HepG2 (cell line): ENCODE measurements around the gene CD68. TPM values are rescaled to one million over a fixed set of nuclear protein-coding genes. Genes with fewer than 3 reads are reported as not detected.

Source experiments
- ATAD3A ChIP-seq: sonication (generic); formaldehyde crosslinking; IDR thresholded peaks from 2 replicates; pipeline ENCODE4 v1.4.0; 2020; ENCODE audit warnings: missing genetic modification reagents
- GATAD1 ChIP-seq: IDR thresholded peaks from 2 replicates; pipeline ENCODE4 v1.6.1; 2016; ENCODE audit warnings: missing genetic modification reagents, missing compliant biosample characterization
- HNF4G ChIP-seq, 2 experiments: sonication (generic) in 1 of 2; formaldehyde crosslinking in 1 of 2; IDR thresholded peaks; 2 replicates each; pipeline versions ENCODE4 v1.4.0 to v1.6.1; 2011 to 2020; ENCODE audit warnings: borderline replicate concordance in 2 of 2, low read depth in 2 of 2, mild to moderate bottlenecking in 2 of 2, low read length in 1 of 2, missing genetic modification reagents in 1 of 2, moderate library complexity in 1 of 2
- KDM6A ChIP-seq: IDR thresholded peaks from 2 replicates; pipeline ENCODE4 v1.6.1; 2016; ENCODE audit warnings: low read depth
- NAIF1 ChIP-seq: sonication (generic); formaldehyde crosslinking; IDR thresholded peaks from 2 replicates; pipeline ENCODE4 v1.5.0; 2020; ENCODE audit warnings: mild to moderate bottlenecking, missing genetic modification reagents, borderline replicate concordance
- NONO ChIP-seq, 2 experiments: fragments of 450-650 bp in 1 of 2; sonication (generic) in 1 of 2; formaldehyde crosslinking in 1 of 2; IDR thresholded peaks in 1 of 2; conservative IDR thresholded peaks in 1 of 2; 2 replicates each; pipeline versions ENCODE4 v1.6.1 to v1.8.0; 2017 to 2022; ENCODE audit warnings: mild to moderate bottlenecking in 1 of 2, missing genetic modification reagents in 1 of 2, moderate library complexity in 1 of 2
- PHF8 ChIP-seq: sonication (generic); formaldehyde crosslinking; IDR thresholded peaks from 2 replicates; pipeline ENCODE4 v1.5.0; 2020; ENCODE audit warnings: missing genetic modification reagents
- POLR2AphosphoS5 ChIP-seq: IDR thresholded peaks from 2 replicates; pipeline ENCODE4 v1.6.1; 2012; ENCODE audit warnings: low read depth, low read length
- ZFY ChIP-seq: sonication (generic); formaldehyde crosslinking; IDR thresholded peaks from 2 replicates; pipeline ENCODE4 v1.4.0; 2020; ENCODE audit warnings: missing genetic modification reagents
- ZNF10 ChIP-seq: sonication (generic); formaldehyde crosslinking; IDR thresholded peaks from 2 replicates; pipeline ENCODE4 v1.4.0; 2020; ENCODE audit warnings: mild to moderate bottlenecking, low read depth, missing genetic modification reagents, borderline replicate concordance
- ZNF33A ChIP-seq: sonication (generic); formaldehyde crosslinking; IDR thresholded peaks from 2 replicates; pipeline ENCODE4 v1.5.1; 2020; ENCODE audit warnings: missing genetic modification reagents, mild to moderate bottlenecking, moderate library complexity, borderline replicate concordance
- ZNF383 ChIP-seq: sonication (generic); formaldehyde crosslinking; IDR thresholded peaks from 2 replicates; pipeline ENCODE4 v1.4.0; 2020; ENCODE audit warnings: missing genetic modification reagents, mild to moderate bottlenecking, borderline replicate concordance
- ZNF451 ChIP-seq: sonication (generic); formaldehyde crosslinking; IDR thresholded peaks from 2 replicates; pipeline ENCODE4 v1.5.0; 2020; ENCODE audit warnings: mild to moderate bottlenecking, missing genetic modification reagents
- ZNF775 ChIP-seq: sonication (generic); formaldehyde crosslinking; IDR thresholded peaks from 2 replicates; pipeline ENCODE4 v1.4.0; 2020; ENCODE audit warnings: missing genetic modification reagents, mild to moderate bottlenecking, moderate library complexity, borderline replicate concordance
- polyA plus RNA-seq, 8 experiments: library from polyadenylated mRNA; depleted of rRNA in 3 of 8; stranded (reverse) in 7 of 8; unstranded in 1 of 8; fragments of >200 nt; fragmentation: Illumina TruSeq in 4 of 8; extraction: Trizol in 4 of 8; gene quantifications; 2 replicates each; pipeline versions ENCODE4 v1.2.1 to v1.2.3, GENCODE V29; 2011 to 2016; ENCODE audit warnings: low read depth in 4 of 8, missing spikeins in 1 of 8, mixed read lengths in 1 of 8; ENCODE audit not compliant: insufficient read depth in 1 of 8
- total RNA-seq, 5 experiments: library from RNA; depleted of rRNA; stranded (reverse); fragments of >200 nt; fragmentation: Illumina TruSeq; extraction: Trizol; gene quantifications; 2 replicates each; pipeline ENCODE4 v1.2.3, GENCODE V29; 2016; ENCODE audit warnings: low read depth in 1 of 5
- TF ChIP-seq, protein P1 (sequence below): sonication (generic); formaldehyde crosslinking; conservative IDR thresholded peaks from 2 replicates; pipeline ENCODE4 v1.8.1; 2023; ENCODE audit warnings: missing genetic modification reagents
- TF ChIP-seq, protein P2 (sequence below): sonication (generic); formaldehyde crosslinking; IDR thresholded peaks from 2 replicates; pipeline ENCODE4 v1.8.0; 2022; ENCODE audit warnings: low read depth, missing genetic modification reagents
- TF ChIP-seq, protein P3 (sequence below): sonication (generic); formaldehyde crosslinking; IDR thresholded peaks from 2 replicates; pipeline ENCODE4 v1.5.0; 2020; ENCODE audit warnings: missing genetic modification reagents
- TF ChIP-seq, protein P4 (sequence below): sonication (generic); formaldehyde crosslinking; IDR thresholded peaks from 2 replicates; pipeline ENCODE4 v1.4.0; 2020; ENCODE audit warnings: mild to moderate bottlenecking, missing genetic modification reagents

CD68 gene
- total and polyA plus RNA-seq, 2 of the 13 experiments (the other 11 are each of a cell fraction or from before 2014, with no cell fraction given): 10.3 to 104 TPM

DNA sequence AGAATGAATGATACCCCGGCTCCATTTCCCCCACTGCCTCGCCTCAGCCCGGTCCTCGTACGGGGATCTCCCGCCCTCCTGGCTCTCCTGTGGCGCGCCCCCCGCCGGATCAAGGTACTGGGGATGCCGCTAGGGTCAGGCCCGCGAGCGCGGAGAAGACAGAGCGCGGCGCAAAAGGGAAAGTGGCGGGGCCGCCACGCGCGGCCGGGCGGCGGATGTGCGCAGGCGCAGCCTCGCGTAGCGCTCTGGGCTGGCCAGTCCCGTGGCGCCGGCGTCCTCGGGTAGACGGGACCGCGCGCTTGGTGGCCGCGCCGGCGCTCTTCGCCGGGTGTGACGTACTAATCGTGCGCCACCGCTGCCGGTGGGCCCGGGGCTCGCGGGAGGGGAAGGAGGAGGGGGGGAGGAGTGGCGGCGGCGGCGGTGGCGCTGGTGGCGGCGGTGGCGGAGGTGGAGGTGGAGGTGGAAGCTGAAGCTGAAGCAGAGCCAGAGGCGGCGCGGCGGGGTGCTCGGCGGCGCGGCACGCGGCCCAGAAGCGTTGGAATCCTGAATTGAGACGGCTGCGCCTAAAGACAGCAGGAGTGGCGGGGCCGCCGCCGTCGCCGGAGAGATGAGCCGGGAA, 17.7 kb upstream of the CD68 start, which contains the start of gene SENP3 (continued):
- TF ChIP-seq ZNF383 (CRISPR knock-in tag): 0 out of 2 replicates have a peak, but pooled peaks have one; percentile 90
- TF ChIP-seq ZFY (CRISPR knock-in tag): peak; percentile 72
- TF ChIP-seq HNF4G (IDR thresholded peaks at IDR 0.05; ENCODE audit: borderline replicate concordance, low read depth, low read length): no peak
- TF ChIP-seq HNF4G (CRISPR knock-in tag; IDR thresholded peaks at IDR 0.05; ENCODE audit: borderline replicate concordance, low read depth): peak; percentile 62; the same call in 1 of the 2 replicates
- no peak for TF ChIP-seq NAIF1 (CRISPR knock-in tag)
- TF ChIP-seq ZNF10 (CRISPR knock-in tag): no peak
- TF ChIP-seq, protein P1, sequence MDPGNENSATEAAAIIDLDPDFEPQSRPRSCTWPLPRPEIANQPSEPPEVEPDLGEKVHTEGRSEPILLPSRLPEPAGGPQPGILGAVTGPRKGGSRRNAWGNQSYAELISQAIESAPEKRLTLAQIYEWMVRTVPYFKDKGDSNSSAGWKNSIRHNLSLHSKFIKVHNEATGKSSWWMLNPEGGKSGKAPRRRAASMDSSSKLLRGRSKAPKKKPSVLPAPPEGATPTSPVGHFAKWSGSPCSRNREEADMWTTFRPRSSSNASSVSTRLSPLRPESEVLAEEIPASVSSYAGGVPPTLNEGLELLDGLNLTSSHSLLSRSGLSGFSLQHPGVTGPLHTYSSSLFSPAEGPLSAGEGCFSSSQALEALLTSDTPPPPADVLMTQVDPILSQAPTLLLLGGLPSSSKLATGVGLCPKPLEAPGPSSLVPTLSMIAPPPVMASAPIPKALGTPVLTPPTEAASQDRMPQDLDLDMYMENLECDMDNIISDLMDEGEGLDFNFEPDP (CRISPR knock-in tag): no peak
- no peak for TF ChIP-seq ZNF33A (CRISPR knock-in tag)
- 0 out of 2 replicates have a peak, but pooled peaks have one; percentile 48 for TF ChIP-seq ATAD3A (CRISPR knock-in tag)
- TF ChIP-seq GATAD1 (CRISPR knock-in tag): peak; percentile 93
- TF ChIP-seq PHF8 (CRISPR knock-in tag): peak; percentile 74
- TF ChIP-seq POLR2AphosphoS5: peak; percentile 60
- no peak for TF ChIP-seq ZNF775 (CRISPR knock-in tag)
- 0 out of 2 replicates have a peak, but pooled peaks have one; percentile 24 for TF ChIP-seq ZNF451
- TF ChIP-seq, protein P2, sequence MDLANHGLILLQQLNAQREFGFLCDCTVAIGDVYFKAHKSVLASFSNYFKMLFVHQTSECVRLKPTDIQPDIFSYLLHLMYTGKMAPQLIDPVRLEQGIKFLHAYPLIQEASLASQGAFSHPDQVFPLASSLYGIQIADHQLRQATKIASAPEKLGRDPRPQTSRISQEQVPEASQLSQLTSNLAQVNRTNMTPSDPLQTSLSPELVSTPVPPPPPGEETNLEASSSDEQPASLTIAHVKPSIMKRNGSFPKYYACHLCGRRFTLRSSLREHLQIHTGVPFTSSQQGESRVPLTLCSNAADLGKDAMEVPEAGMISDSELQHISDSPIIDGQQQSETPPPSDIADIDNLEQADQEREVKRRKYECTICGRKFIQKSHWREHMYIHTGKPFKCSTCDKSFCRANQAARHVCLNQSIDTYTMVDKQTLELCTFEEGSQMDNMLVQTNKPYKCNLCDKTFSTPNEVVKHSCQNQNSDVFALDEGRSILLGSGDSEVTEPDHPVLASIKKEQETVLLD (CRISPR knock-in tag): peak; percentile 97
- TF ChIP-seq KDM6A (CRISPR knock-in tag): no peak
- TF ChIP-seq, protein P3, sequence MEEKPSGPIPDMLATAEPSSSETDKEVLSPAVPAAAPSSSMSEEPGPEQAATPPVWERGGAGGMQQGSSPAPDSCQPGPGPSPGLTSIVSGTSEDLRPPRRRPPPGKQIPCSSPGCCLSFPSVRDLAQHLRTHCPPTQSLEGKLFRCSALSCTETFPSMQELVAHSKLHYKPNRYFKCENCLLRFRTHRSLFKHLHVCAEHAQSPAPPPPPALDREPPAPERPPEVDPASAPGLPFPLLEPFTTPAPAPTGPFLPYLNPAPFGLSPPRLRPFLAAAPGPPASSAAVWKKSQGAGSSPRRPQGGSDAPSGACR (CRISPR knock-in tag): no peak
- TF ChIP-seq, protein P4, sequence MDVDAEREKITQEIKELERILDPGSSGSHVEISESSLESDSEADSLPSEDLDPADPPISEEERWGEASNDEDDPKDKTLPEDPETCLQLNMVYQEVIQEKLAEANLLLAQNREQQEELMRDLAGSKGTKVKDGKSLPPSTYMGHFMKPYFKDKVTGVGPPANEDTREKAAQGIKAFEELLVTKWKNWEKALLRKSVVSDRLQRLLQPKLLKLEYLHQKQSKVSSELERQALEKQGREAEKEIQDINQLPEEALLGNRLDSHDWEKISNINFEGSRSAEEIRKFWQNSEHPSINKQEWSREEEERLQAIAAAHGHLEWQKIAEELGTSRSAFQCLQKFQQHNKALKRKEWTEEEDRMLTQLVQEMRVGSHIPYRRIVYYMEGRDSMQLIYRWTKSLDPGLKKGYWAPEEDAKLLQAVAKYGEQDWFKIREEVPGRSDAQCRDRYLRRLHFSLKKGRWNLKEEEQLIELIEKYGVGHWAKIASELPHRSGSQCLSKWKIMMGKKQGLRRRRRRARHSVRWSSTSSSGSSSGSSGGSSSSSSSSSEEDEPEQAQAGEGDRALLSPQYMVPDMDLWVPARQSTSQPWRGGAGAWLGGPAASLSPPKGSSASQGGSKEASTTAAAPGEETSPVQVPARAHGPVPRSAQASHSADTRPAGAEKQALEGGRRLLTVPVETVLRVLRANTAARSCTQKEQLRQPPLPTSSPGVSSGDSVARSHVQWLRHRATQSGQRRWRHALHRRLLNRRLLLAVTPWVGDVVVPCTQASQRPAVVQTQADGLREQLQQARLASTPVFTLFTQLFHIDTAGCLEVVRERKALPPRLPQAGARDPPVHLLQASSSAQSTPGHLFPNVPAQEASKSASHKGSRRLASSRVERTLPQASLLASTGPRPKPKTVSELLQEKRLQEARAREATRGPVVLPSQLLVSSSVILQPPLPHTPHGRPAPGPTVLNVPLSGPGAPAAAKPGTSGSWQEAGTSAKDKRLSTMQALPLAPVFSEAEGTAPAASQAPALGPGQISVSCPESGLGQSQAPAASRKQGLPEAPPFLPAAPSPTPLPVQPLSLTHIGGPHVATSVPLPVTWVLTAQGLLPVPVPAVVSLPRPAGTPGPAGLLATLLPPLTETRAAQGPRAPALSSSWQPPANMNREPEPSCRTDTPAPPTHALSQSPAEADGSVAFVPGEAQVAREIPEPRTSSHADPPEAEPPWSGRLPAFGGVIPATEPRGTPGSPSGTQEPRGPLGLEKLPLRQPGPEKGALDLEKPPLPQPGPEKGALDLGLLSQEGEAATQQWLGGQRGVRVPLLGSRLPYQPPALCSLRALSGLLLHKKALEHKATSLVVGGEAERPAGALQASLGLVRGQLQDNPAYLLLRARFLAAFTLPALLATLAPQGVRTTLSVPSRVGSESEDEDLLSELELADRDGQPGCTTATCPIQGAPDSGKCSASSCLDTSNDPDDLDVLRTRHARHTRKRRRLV (CRISPR knock-in tag): 0 out of 2 replicates have a peak, but pooled peaks have one; percentile 35
- no peak for TF ChIP-seq NONO (IDR thresholded peaks at IDR 0.05)
- TF ChIP-seq NONO (CRISPR knock-in tag; conservative IDR thresholded peaks at IDR 0.05): peak; percentile 65
